ENCODE results near the gene PDCD4. TPM values are rescaled to one million over a fixed set of nuclear protein-coding genes. Genes with fewer than 3 reads are reported as not detected.

Gene PDCD4
- total RNA-seq, 1 donor from 2014 or later = 144 TPM

- ATAC-seq = no peak
These were observed 29.3 kb upstream of the PDCD4 start for GRCh38 chr10:110842326-110842904.

GRCh38 chr10:110843031-110843430 is 28.7 kb upstream of the PDCD4 start:
- ATAC-seq = no peak

GRCh38 chr10:110843796-110844616 is 27.7 kb upstream of the PDCD4 start:
- ATAC-seq = no peak

GRCh38 chr10:110844617-110844881 is 27.2 kb upstream of the PDCD4 start:
- no peak for ATAC-seq

- peak; percentile 1 for ATAC-seq
These were observed 26.5 kb upstream of the PDCD4 start for GRCh38 chr10:110845192-110845755.

GRCh38 chr10:110845756-110846620 is 25.7 kb upstream of the PDCD4 start:
- peak; percentile 94 for ATAC-seq

- ATAC-seq = no peak
These were observed 24.4 kb upstream of the PDCD4 start for GRCh38 chr10:110847374-110847773.

GRCh38 chr10:110848106-110848505 is 23.6 kb upstream of the PDCD4 start:
- no peak for ATAC-seq

- ATAC-seq = no peak
These were observed 21.6 kb upstream of the PDCD4 start for GRCh38 chr10:110850099-110850498.

- no peak for ATAC-seq
These were observed 20.6 kb upstream of the PDCD4 start for GRCh38 chr10:110851020-110851612.

- peak; percentile 94 for ATAC-seq
These were observed 19.4 kb upstream of the PDCD4 start for GRCh38 chr10:110852255-110852896.

- peak; percentile 85 for ATAC-seq
These were observed 18.8 kb upstream of the PDCD4 start for GRCh38 chr10:110852947-110853346.

GRCh38 chr10:110853921-110854605 is 17.7 kb upstream of the PDCD4 start:
- no peak for ATAC-seq

GRCh38 chr10:110857265-110858171 is 14.2 kb upstream of the PDCD4 start:
- ATAC-seq = no peak

- ATAC-seq = no peak
These were observed 13.3 kb upstream of the PDCD4 start for GRCh38 chr10:110858297-110858934.

GRCh38 chr10:110859206-110859972 is 12.3 kb upstream of the PDCD4 start:
- ATAC-seq = no peak

GRCh38 chr10:110859973-110860376 is 11.8 kb upstream of the PDCD4 start:
- ATAC-seq = no peak

- peak; percentile 58 for ATAC-seq
These were observed 11.0 kb upstream of the PDCD4 start for GRCh38 chr10:110860576-110861241.

- no peak for ATAC-seq
These were observed 10.3 kb upstream of the PDCD4 start for GRCh38 chr10:110861476-110861875.

Data from esophagus mucosa (tissue), 1 donor.